GM19035 (cell line): ENCODE results near the gene SYNE2.
"Not testable (repeated sequence)": the region's sequence is repeated elsewhere in the genome, so short reads cannot be mapped to it uniquely, and the experiment has no call there.

Experiments used
- ATAC-seq: cut with Tn5 transposase; IDR thresholded peaks from one replicate; pipeline ENCODE4 v1.9.1; 2021; ENCODE audit not compliant: unreplicated experiment

Gene SYNE2

DNA sequence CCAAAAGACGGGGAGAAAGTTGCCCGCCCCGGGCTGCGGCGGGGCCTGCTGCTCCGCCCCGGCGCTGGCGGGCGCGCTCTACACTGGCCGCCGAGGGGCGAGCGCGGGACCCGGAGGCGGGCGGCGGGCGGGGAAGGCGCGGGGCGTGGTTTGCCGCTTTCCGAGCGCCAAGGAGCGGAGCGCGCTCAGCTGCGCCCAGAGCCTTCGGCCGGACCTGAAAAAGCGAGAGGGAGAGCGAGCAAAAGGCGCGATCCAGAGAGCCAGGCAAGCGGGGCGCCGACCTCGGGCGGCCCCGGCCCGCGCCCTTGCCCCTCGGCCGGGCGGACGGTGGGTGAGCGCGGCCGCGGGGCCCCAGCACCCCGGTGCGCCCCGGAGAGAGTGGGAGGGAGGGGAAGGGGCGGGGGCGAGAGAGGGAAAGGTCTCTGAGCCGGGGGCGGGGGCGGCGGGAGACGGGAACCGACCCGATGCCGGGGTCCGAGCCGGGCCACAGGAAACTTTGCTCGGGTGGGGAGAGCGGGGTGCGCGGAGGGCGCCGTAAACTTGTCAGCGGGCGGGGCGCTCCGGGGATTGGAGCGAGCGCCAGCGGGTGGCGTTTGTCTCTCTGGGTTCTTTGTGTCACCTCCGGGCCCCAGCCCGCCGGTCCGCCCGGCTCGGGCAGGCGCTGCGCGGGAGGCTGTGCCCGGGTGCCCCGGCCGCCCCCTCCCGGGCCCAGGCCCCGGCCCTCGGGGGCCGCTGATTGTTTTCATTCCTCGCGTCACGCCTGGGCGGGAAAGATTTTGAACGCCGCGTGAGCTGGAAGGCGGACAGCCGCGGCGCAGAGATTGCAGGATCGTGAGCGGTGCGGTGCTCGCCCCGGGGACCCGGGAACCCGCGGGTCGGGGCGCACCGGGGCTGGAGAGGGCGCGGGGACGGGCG lies at the start of gene SYNE2:
TSS of gene SYNE2 (plus strand) at position 188 of the 915 bp plus-strand sequence. CDS start 56,145 bp downstream, outside the sequence.
- peak; percentile 83 for ATAC-seq

DNA sequence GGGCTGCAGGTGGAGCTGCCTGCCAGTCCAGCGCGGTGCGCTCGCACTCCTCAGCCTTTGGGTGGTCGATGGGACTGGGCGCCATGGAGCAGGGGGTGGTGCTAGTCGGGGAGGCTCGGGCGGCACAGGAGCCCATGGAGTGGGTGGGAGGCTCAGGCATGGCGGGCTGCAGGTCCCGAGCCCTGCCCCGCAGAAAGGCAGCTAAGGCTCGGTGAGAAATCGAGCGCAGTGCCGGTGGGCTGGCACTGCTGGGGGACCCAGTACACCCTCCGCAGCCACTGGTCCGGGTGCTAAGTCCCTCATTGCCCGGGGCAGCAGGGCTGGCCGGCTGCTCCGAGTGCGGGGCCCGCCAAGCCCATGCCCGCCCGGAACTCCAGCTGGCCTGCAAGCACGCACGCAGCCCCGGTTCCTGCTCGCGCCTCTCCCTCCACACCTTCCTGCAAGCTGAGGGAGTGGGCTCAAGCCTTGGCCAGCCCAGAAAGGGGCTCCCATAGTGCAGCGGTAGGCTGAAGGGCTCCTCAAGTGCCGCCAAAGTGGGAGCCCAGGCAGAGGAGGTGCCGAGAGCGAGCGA lies 49.5 kb upstream of the SYNE2 start:
- not testable (repeated sequence) for ATAC-seq

GRCh38 chr14:63806064-63806463 lies 46.7 kb upstream of the SYNE2 start:
- ATAC-seq, result not testable (repeated sequence)

GRCh38 chr14:63811692-63812091 lies 41.1 kb upstream of the SYNE2 start:
- ATAC-seq, result not testable (repeated sequence)

- no peak for ATAC-seq
Measured at GRCh38 chr14:63833728-63834127, 19.1 kb upstream of the SYNE2 start.

- no peak for ATAC-seq
Measured at GRCh38 chr14:63840981-63841380, 11.8 kb upstream of the SYNE2 start.

DNA sequence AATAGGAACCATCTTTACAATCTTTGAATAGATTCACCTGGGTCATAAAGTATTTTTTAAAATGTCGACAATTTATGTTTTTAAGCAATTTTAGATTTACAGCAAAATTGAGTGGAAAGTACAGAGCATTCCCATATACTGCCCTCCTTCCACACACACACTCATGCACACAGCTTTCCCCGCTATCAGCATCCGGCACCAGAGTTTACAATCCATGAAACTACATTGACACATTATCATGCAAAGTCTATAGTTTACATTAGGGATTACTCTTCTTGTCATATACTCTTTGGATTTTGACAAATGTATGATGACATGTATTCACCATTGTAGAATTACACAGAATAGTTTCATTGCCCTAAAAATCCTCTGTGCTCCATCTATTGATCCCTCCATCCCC lies 9.0 kb upstream of the SYNE2 start:
- ATAC-seq, result no peak

GRCh38 chr14:63848890-63849289 lies 3.9 kb upstream of the SYNE2 start:
- ATAC-seq, result no peak

- ATAC-seq, result peak; percentile 3
Measured at GRCh38 chr14:63852271-63852816, 460 bp upstream of the SYNE2 start.

DNA sequence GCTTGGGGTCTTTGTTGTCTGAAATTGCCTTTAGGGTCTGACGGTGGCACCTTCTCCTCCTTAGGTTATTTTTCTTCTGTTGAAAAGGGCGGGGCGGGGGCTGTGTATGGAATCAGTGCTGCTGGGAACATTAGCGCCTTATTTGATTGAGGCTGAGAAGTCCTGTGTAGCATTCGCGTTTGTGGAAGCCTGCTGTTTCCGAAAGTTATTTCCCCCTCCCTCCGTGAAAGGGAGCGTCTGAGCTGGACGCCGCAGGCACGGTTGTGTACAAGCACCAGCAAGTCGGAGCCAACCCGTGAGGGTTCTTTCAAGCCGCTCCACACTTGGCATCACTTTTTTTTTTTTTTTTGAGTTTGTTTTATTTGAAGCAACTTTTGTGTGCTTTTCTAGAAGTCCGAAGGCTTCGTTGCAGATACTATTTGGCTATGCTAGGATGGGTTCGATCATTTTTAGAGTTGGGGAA lies 1.1 kb downstream of the SYNE2 start:
- ATAC-seq, result peak; percentile 34

GRCh38 chr14:63854330-63854729 lies 1.5 kb downstream of the SYNE2 start:
- ATAC-seq, result no peak

- no peak for ATAC-seq
Measured at GRCh38 chr14:63855281-63855680, 2.5 kb downstream of the SYNE2 start.

DNA sequence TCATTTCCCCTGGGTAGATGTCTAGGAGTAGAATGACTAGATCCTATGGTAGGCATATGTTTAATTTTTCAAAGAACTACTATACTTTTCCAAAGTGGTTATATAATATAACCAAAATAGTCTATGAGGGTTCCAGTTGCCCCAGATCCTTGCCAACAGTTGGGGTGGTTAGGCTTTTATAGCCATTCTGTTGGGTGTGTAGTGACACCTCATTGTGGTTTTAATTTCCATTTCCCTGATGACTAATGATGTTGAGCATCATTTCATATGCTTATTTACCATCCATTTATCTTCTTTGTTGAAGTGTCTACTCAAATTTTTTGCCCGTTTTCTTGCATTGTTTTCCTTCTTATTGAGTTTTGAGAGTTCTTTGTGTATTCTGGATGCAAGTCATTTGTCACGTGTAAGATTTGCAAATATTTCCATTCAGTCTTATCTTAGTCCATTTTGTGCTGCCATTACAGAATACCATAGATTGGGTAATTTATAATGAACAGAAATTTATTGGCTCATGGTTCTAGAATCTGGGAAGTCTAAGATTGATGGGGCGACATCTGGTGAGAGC lies 4.7 kb downstream of the SYNE2 start:
- no peak for ATAC-seq

- ATAC-seq, result no peak
Measured at GRCh38 chr14:63860146-63860545, 7.3 kb downstream of the SYNE2 start.

- no peak for ATAC-seq
Measured at GRCh38 chr14:63862163-63862562, 9.4 kb downstream of the SYNE2 start.

DNA sequence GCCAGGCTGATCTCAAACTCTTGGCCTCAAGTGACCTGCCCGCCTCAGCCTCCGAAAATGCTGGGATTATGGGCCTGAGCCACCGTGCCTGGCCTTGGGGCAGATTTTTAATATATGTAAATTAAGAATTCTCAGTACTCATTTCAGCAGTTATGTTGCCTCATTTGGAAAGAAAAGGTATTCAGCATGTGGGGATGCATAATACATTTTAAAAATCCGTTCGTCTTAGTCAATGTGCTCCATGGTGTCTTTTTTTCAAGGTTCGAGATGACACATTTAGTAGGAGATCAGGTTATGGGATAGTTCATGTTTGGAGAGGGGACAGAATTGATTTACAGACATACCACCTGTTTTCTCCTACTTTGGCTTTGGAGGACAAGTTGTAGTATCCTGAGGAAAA lies 10.2 kb downstream of the SYNE2 start:
- ATAC-seq, result no peak

GRCh38 chr14:63864775-63865174 lies 12.0 kb downstream of the SYNE2 start:
- peak; percentile 34 for ATAC-seq

GRCh38 chr14:63867933-63868921 lies 15.4 kb downstream of the SYNE2 start:
- no peak for ATAC-seq

DNA sequence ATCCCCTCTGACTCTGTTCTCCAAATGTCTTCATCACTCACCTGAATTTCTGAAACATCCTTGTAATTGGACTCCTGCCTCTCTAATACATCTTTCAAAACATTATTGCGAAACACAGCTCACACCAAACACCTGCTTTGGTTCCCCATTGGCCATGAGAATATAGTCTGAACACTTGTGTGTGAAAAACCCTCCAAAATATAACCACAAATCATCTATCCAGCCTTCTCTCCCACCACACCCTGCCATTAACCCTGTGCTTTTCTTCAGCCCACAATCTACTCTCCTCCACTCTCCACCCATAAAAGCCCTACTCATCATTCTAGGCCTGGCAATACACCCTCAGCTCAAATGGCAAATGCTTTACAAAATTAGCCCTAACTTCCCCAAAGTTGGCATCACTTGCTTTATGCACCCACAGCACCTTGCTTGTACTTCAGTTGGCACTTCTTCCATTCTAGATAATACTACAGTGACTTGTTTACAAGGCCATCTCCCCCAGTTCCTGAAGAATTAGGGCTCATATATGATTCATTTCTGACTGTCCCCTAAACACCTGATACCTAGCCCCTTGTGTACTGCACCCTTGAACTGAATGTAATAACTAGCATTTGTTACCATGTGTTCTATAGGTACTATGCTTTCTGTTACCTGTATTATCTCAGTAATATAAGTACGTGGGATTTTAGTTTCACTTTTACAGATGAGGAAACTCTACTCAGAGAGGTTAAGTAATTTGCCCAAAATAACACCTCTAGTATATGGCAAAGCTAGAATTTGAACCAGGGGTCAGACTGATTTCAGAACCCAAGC lies 17.3 kb downstream of the SYNE2 start:
- not testable (repeated sequence) for ATAC-seq

GRCh38 chr14:63870753-63871037 lies 17.9 kb downstream of the SYNE2 start:
- not testable (repeated sequence) for ATAC-seq
